ENCODE measurements around the gene LRRC45.

Gene LRRC45

DNA sequence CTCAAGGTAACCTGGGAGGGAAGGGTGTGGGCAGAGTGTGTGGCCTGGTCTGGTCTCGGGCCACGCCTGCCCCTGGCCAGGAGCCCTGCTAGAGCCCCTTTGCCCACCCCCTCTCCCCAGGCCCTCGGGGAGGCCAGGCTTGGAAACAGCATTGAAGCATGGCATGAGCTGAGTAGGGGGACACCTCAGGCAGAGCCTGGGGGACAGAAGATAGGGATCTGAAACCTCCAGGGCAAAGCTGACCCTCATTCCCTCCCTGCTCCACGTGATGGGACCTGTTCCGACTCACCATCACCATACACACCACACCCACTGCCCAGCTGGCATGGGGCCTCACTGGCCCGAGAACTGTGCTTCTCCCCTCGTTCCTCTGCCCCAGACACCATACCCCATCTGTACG is 26.0 kb downstream of the LRRC45 start:
- in situ Hi-C loops (cut with HindIII; ENCODE audit: low sequenced_read_pairs): no loop called here

DNA sequence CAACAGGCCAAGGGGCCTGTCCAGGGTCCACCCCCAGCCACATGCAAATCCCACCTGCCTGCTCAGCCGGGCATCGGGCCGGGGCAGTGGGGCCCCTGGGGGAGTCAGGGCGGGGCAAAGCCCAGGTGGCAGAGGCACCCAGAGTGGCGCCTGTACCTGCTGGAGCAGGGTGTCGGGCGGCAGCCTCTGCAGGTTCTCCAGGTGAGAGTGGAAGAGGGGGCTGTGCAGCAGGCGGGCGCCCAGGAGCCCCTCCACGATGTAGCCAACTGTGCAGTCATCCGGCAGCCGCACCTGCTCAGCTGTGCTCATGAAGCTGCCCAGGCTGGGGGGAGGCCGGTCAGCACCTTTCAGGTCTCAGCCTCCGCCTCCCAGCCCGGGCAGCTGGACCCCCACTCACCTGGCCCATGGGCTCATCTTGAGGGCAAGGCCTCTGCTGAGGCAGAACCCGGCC is 26.4 kb downstream of the LRRC45 start:
- in situ Hi-C loops (cut with HindIII; ENCODE audit: low sequenced_read_pairs): no loop called here

DNA sequence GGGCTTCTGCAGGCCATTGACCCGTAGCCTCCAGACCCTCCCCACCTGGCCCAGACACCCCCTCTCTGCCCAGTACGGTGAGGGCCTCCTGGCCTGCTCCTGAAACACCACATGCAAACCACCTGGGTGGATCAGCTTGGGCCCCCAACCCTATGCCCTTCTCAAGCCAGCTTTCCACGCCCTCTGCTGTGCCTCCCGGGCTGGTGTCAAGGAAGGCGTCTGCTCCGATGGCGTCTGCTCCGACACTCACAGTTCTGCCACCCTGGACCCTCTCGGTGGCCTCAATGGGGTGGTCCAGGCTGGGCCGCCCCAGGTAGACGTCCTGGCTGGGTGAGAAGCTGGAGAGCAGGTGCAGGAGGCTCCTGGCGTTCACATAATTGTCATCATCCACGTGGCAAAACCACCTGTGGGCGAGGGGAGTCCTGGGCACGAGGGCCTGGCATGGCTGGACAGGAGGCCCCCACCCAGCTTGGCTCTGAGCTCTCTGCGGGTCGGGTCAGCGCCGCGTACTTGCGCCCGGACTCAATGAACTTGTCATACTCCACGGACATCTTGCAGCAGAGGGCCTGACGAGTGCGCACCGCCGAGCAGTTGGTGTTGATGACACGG is 27.2 kb downstream of the LRRC45 start:
- in situ Hi-C loops (cut with HindIII; ENCODE audit: low sequenced_read_pairs): no loop called here

DNA sequence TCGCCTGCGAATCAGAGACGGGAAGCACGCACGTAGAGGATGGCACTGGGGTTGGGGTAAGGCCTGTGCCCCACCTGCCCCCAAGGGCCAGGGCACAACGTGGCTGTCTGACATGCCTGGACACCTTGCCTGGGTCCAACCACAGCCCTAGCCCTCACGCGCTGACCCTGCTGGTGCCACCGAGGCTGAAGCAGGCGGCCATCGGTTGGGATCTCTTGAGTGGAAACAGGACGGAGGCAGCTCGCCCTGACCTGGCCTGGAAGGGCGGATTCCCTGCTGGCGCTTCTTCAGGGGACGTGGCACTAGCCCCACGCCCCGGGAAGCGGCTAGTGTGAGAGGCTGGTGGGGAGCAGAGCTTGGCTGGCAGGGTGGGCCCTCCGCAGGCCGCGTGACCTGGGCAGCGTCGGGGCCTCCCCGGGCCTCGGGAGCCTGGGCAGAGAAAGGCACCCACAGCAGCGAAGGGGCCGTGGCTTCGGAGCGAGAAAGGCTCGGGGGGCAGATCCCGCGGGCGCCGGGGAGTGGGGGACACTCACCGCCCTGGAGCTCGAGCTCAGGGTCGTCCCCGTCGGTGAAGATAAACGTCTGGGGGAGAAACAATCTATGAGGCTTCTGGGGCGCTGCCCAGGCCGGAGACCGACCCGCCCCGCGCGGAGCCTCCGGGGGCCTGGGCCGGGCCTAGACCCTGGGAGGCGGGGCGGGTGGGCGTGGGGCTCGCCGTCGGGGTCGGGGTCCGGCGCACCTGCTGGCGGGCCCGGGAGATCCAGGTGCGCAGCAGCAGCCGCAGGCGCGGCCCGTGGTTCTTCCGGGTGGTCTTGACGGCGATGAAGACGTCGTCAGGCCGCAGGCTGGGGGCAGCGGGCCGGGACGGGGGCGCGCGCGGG is 27.9 kb downstream of the LRRC45 start:
- in situ Hi-C loops (cut with HindIII; ENCODE audit: low sequenced_read_pairs): no loop called here

DNA sequence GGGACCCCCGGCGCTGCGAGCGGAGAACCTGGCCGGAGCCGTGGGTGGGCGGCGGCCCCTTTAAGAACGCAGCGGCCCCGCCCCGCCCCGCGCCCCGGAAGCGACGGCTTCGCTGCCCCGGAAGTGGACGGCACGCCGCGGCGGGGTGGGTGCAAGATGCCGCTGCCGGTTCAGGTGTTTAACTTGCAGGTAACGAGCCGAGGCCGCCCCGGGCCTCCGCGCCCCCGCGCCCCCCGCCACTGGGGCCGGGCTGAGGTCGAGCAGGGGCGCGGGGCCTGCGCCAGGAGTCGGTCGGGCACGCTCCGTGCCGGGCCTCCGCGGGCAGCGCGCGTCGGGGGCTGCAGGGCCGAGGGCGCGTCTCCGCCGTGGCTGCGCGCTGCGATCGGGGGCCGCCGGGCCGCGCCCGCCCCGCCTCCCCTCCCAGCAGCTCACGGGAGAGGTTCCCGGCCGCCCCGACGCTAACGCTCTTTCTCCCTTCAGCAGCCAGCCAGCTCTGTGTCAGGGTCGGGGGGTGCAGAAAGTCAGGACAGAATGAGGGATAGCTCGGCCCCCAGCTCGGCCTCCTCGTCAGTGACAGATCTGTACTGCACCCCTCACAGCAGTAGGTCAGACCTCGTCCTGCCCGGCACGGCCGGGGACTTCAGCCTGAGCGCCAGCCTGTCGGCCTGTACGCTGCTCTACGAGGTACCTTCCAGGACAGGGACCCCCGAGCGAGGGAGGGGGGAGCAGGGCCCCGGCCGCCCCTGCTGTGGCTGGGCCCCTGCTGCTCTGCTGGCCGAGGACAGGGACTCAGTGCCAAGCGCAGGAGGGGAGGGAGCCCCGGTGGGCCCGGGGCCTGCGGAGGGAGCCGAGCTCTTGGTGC is 28.9 kb downstream of the LRRC45 start, which contains the start of the genes GPS1 and RFNG:
Gene GPS1, plus strand, starts transcription at position 123 of the 862 bp plus-strand sequence. Its CDS starts 34 bp downstream, at position 157.
Gene RFNG, minus strand, starts transcription at position 36 of the 862 bp plus-strand sequence. CDS start 45 bp downstream, outside the sequence.
- in situ Hi-C loops (cut with HindIII; ENCODE audit: low sequenced_read_pairs): no loop called here

DNA sequence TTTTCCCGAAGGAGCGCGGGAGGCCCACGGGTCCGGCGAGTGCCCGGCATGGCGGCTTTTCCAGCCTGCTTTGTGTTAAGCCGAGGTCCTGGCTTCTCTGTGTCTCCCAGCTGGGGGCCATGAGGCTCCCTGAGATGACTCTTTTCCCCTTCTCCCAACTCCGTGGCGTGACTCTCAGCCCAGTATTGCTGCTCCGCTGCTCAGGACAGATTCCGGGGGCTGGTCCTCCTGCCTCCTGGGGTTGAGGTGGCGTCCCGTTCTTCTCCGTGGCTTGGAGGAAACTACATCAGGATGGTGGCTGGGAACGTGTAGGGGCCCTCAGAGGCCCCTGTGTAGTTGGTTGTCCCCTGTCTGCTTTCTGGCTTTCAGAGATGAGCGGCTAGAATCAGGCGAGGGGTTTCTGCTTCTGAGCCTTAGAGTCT is 29.5 kb downstream of the LRRC45 start:
- in situ Hi-C loops (cut with HindIII; ENCODE audit: low sequenced_read_pairs): no loop called here

DNA sequence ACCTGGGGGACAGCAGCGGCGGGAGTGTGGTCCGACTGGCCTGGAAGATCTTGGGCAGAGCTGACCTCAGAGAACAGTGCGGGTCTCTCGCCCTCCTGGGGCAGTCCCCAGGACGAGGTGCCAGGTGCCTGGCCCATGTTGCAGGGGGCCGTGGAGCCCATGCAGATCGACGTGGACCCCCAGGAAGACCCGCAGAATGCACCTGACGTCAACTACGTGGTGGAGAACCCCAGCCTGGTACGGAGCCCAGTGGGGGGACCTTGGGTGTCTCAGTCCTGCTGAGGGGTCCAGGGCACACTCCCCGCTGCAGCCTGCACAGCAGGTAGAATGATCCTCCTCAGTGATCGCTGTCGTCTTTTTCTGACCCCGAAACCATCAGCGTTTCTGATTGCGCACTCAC is 30.0 kb downstream of the LRRC45 start:
- in situ Hi-C loops (cut with HindIII; ENCODE audit: low sequenced_read_pairs): no loop called here

DNA sequence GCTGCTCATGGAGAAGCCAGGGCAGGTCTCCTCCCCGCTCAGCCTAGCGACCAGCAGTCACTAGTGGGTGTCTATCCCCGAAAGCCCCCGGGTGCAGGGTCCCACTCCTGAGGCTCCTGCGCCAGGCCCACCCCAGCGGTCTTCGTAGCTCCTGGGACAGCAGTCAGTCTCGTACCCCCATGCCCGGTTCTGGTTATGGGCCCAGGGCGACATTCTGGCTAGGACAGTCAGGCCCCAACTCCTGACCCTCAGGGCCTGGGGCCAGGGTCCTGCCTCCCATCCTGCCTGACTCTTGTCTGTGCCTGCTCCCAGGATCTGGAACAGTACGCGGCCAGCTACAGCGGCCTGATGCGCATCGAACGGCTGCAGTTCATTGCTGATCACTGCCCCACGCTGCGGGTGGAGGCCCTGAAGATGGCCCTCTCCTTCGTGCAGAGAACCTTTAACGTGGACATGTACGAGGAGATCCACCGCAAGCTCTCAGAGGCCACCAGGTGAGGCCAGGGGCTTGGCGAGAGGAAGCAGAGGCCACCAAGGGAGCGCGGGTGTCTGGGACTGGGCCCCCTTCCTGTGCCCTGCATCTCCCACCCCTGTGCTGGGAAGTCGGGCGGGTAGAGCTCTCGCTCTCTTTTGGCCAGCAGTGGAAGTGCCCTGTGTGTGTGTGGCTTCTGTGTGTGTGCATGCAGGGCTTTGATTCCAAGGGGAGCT is 30.6 kb downstream of the LRRC45 start:
- in situ Hi-C loops (cut with HindIII; ENCODE audit: low sequenced_read_pairs): no loop called here

DNA sequence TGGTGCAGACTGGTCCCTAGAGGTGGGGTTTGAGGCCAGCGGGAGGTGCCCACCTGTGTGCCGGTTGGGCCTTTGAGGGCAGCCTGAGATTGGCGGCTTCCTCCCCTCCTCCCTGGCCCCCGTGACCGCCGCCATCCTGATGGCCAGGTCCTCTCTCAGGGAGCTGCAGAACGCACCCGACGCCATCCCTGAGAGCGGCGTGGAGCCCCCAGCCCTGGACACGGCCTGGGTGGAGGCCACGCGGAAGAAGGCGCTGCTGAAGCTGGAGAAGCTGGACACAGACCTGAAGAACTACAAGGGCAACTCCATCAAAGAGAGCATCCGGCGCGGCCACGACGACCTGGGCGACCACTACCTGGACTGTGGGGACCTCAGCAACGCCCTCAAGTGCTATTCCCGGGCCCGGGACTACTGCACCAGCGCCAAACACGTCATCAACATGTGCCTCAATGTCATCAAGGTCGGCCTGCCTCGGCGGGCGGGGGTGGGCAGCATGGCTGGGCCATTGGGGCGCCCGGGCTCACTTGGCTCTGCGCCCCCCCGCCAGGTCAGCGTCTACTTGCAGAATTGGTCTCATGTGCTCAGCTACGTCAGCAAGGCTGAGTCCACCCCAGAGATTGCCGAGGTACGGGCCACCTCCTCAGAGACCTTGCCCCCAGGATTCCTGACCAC is 31.4 kb downstream of the LRRC45 start:
- in situ Hi-C loops (cut with HindIII; ENCODE audit: low sequenced_read_pairs): no loop called here

DNA sequence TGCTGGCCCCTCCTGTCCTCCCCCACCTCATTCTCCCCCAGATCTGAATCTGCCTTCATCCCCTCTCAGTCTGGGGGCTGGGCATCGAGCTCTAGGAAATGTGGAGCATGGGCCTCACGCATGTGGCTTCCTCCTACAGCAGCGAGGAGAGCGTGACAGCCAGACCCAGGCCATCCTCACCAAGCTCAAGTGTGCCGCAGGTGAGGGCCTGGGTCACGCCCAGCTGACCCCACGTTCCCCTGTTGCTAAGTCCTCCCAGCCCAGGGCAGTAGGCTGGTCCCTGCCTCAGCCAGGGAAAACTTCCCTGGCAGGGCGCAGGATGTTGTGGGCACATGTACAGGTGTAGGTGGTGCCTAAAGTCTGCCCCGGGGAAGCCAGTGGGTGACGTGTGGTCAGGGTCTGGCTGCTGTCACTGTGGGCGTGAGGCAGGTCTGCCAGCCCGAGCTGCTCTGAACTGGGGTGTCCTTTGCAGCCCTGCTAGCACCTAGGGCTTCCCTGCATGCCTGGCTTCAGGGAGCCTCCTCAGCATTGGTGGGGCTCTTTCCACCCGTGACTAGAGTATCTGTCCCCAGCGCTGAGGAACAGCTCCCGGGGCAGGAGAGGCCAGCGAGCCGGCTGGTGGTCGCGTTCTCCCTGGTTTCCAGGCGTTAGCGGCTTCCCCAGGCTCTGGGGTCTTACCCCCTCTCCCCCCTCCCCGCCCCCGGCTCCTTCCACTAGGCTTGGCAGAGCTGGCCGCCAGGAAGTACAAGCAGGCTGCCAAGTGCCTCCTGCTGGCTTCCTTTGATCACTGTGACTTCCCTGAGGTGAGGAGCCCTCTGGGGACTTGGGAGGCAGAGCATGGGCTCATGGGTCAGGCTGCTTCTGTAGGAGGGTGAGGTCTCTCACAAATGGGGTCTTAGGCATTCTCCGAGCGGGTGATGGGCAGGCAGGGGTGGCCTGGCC is 32.2 kb downstream of the LRRC45 start:
- in situ Hi-C loops (cut with HindIII; ENCODE audit: low sequenced_read_pairs): no loop called here

DNA sequence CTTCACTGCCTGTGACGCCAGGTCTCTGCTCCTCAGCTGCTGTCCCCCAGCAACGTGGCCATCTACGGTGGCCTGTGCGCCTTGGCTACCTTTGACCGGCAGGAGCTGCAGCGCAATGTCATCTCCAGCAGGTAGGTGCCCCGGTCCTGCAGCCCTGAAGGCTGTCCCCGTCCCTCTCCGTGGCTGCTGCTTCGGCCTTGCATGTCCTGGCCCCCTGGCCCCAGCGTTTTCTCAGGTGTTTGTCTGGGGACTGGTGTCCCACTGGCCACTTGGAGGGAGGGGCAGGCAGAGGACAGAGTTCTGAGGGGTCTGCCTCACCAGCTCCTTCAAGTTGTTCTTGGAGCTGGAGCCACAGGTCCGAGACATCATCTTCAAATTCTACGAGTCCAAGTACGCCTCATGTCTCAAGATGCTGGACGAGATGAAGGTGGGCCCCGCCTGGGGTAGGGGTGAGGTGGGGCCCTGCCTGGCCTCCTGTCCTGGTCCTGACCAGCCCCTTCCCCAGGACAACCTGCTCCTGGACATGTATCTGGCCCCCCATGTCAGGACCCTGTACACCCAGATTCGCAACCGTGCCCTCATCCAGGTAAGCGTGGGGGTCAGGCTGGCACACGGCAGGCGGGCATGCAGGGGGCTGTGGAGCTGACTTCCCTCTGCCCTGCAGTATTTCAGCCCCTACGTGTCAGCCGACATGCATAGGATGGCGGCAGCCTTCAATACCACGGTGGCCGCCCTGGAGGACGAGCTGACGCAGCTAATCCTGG is 33.0 kb downstream of the LRRC45 start:
- in situ Hi-C loops (cut with HindIII; ENCODE audit: low sequenced_read_pairs): no loop called here

DNA sequence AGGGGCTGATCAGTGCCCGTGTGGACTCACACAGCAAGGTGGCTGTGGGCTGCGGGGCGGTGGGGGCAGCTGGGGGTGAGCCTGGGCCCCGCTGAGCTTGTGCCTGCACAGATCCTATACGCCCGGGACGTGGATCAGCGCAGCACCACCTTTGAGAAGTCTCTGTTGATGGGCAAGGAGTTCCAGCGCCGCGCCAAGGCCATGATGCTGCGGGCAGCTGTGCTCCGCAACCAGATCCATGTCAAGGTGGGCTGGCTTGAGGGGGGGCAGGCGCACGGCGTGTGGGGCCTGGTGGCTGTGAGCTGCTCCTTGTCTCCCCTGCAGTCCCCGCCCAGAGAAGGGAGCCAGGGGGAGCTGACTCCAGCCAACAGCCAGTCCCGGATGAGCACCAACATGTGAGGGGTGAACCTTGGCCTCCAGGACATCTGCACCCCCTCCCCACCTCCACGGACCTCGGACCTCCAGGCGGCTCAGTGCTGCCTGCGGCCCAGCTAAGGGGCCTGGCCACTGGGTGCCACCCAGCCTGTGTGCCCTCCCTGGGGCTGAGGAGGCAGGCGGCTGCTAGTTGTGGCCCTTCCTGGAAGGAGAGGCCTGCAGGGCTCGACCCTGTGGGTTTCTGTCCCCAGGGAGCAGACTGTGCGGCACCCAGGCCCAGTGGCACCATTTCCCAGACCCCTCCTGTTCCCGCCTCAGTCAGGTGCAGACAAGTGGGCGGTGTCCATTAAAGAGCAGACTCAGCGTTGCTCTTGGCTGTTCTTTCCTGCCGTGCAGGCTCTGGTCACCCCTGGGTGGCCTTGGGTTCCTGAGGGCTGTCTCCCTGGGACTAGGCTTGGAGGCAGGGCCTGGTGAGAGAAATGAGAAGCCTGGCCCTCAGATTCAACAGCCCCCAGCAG is 33.9 kb downstream of the LRRC45 start:
- in situ Hi-C loops (cut with HindIII; ENCODE audit: low sequenced_read_pairs): no loop called here

DNA sequence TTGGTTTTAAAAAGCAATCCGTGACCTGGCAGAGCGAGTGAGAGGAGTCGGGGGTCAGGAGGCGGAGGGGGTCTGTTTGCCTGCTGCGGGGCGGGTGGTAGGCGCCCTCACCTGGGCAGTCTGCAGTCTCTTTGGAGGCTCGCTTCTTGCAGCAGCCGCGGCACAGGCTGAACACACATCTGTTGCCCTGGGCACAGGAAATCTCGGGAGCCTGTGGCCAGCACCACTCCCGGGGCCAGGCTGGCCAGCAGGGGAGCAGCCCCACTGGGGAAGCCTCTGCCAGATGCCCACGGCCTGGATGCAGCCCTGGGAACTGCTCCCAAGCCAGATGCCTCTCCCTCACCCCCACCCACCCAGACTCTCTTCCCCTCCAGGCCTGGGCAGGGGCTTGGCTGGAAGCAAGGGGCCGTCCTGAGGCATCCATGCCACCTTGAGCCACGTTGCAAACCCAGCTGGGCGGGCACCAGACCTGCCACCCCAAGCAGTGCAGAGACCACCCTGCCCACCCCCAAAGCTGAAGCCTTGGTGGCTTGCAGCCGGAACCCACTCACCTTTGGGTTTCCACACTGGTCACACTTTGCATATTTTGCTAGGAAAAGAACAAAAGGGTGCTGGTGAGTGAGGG is 35.2 kb downstream of the LRRC45 start:
- in situ Hi-C loops (cut with HindIII; ENCODE audit: low sequenced_read_pairs): no loop called here

DNA sequence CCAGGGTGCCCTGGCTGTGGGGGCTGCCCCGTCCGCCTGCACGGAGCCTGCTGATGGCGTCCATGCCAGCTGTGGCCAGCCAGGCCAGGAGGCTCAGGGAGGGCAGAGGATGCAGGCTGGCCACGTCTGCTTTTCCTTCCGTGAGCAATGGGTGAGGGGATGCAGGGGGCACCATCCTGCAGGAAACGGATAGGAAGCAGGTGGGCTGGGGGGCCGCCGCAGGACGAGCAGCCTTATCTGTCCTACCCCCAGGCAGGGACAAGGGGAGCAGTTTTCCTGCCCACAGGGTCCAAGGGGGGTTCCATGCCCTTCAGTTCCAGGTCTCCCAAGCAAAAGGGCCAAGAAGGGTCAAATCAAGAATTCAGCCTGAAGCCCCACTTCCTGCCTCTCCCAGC is 35.7 kb downstream of the LRRC45 start:
- in situ Hi-C loops (cut with HindIII; ENCODE audit: low sequenced_read_pairs): no loop called here

DNA sequence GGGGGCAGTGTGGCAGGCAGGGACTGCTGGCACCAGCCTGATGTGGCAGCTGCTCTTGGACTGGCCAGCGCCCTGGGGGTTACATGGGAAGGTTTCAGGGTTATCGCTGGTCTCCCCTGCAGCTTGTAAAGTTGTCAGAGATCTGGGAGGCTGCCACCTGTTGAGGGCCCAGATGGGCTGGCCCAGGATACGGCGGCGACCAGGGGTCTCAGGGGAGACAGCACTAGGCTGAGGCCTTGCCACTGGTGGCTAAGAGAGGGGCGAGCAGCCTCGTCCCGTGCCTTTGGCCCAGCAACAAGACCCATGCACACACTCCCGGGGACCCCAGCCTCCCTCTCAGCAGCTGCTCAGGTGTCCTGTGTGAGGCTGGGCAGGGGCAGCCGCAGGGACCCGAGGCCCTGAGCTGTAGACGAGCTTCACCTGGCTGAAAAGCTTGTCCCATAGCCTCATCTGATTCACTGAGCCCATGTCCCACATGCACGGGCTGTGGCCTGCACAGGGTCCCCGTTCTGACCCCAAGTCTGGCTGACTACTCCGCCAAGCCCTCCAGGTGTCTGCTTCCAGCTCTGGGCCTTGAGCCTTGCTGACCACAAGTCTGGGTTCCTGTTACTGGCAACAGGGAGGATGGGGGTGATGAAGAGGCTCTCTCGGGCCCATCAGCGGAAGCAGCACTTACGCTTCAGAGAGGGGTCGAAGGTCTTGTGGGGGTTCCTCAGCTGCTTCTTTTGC is 36.3 kb downstream of the LRRC45 start:
- in situ Hi-C loops (cut with HindIII; ENCODE audit: low sequenced_read_pairs): no loop called here

DNA sequence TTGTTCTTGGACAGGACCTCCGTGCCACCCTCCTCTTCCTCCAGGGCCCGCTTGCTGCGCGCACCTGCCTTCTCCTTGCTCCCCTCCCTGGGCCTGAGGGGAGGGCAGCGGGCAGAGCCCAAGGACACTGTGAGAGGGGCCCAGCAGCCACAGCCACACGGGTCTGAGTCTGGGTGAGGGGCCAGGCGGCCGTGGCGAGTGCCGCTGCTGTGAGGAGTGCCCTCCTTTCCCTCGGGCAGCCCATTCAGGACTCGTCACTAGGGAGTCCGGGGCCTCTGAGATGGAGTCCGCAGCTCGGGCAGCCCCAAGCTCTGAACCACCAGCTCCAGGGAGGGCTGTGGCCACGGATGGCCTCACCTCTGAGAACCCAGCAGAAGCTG is 36.9 kb downstream of the LRRC45 start:
- in situ Hi-C loops (cut with HindIII; ENCODE audit: low sequenced_read_pairs): no loop called here

Measured in DLD1 (cell line).